CD14-positive monocyte (primary cell): ENCODE data around the gene PCGF5. TPM values are rescaled to one million over a fixed set of nuclear protein-coding genes. Genes with fewer than 3 reads are reported as not detected.
A peak's percentile ranks its signal among the peaks of the same experiment; 100 is the strongest.

Source experiments
- DNase-seq, 3 donors: peaks; one replicate each; pipeline ENCODE4 v3.0.0-alpha.2; 2011 to 2022
- H2AFZ ChIP-seq: 2 replicates; pipeline ENCODE4 v1.6.0; 2012; ENCODE audit warnings: mild to moderate bottlenecking, low read depth, low read length, inconsistent platforms; ENCODE audit not compliant: insufficient read depth, poor library complexity, severe bottlenecking
- H3K27ac ChIP-seq, 2 donors: 1 replicate in 1 of 2; 2 replicates in 1 of 2; pipeline ENCODE4 v1.5.1; 2012 to 2013; ENCODE audit warnings: low read length in 2 of 2, control low read depth in 1 of 2, inconsistent platforms in 1 of 2, low read depth in 1 of 2, mild to moderate bottlenecking in 1 of 2
- H3K27me3 ChIP-seq, 2 donors: one replicate each; pipeline versions ENCODE4 v1.6.0 to v1.6.1; 2011 to 2013; ENCODE audit warnings: low read length in 2 of 2; ENCODE audit not compliant: control insufficient read depth in 2 of 2, insufficient read depth in 2 of 2
- H3K36me3 ChIP-seq, 2 donors: replicated peaks in 1 of 2; 1 replicate in 1 of 2; 2 replicates in 1 of 2; pipeline versions ENCODE4 v1.5.1 to v1.6.1; 2012 to 2013; ENCODE audit warnings: low read length in 2 of 2, control low read depth in 1 of 2, inconsistent platforms in 1 of 2, mild to moderate bottlenecking in 1 of 2; ENCODE audit not compliant: insufficient read depth in 2 of 2, control insufficient read depth in 1 of 2
- H3K4me1 ChIP-seq, 2 donors: 1 replicate in 1 of 2; 2 replicates in 1 of 2; pipeline versions ENCODE4 v1.5.1 to v1.6.1; 2012 to 2013; ENCODE audit warnings: low read length in 2 of 2, control low read depth in 1 of 2, inconsistent platforms in 1 of 2, mild to moderate bottlenecking in 1 of 2, moderate library complexity in 1 of 2; ENCODE audit not compliant: insufficient read depth in 2 of 2, control insufficient read depth in 1 of 2
- H3K4me2 ChIP-seq: replicated peaks from 2 replicates; pipeline ENCODE3; 2012; ENCODE audit warnings: low read length, moderate library complexity, mild to moderate bottlenecking; ENCODE audit not compliant: poor library complexity, severe bottlenecking; ENCODE audit errors: extremely low read depth
- H3K4me3 ChIP-seq, 3 experiments: fragments of 200-600 bp in 1 of 3; sonication (generic) in 1 of 3; replicated peaks in 1 of 3; 1 replicate in 2 of 3; 2 replicates in 1 of 3; pipeline ENCODE4 v1.5.1; 2011 to 2013; ENCODE audit warnings: low read length in 3 of 3, mild to moderate bottlenecking in 3 of 3, control low read depth in 2 of 3, low read depth in 2 of 3, inconsistent platforms in 1 of 3, moderate library complexity in 1 of 3
- H3K79me2 ChIP-seq: 2 replicates; pipeline ENCODE4 v1.6.0; 2012; ENCODE audit warnings: mild to moderate bottlenecking, control low read depth, inconsistent platforms, low read length, moderate library complexity; ENCODE audit not compliant: insufficient read depth
- H3K9ac ChIP-seq: 2 replicates; pipeline ENCODE4 v1.6.0; 2017; ENCODE audit warnings: low read length, mild to moderate bottlenecking; ENCODE audit not compliant: insufficient read depth, poor library complexity, severe bottlenecking
- H3K9me3 ChIP-seq, 2 donors: replicated peaks in 1 of 2; 1 replicate in 1 of 2; 2 replicates in 1 of 2; pipeline versions ENCODE4 v1.5.1 to v1.6.1; 2012 to 2013; ENCODE audit warnings: low read length in 2 of 2, control low read depth in 1 of 2; ENCODE audit not compliant: control insufficient read depth in 1 of 2, insufficient read depth in 1 of 2
- H4K20me1 ChIP-seq: 2 replicates; pipeline ENCODE4 v1.6.0; 2012; ENCODE audit warnings: mild to moderate bottlenecking, low read length, control low read depth, moderate library complexity; ENCODE audit not compliant: insufficient read depth
- H3K27ac Mint-ChIP-seq, 7 donors: one replicate each; pipeline ENCODE4 v1.8.0; 2020; ENCODE audit warnings: mild to moderate bottlenecking in 7 of 7, mixed read lengths in 7 of 7, moderate library complexity in 6 of 7, inconsistent platforms in 2 of 7
- H3K27me3 Mint-ChIP-seq, 3 donors: one replicate each; pipeline ENCODE4 v1.8.0; 2021 to 2022; ENCODE audit warnings: low read depth in 3 of 3, mild to moderate bottlenecking in 3 of 3, mixed read lengths in 3 of 3, moderate library complexity in 3 of 3, inconsistent platforms in 1 of 3
- H3K36me3 Mint-ChIP-seq, 2 donors: one replicate each; pipeline ENCODE4 v1.8.0; 2020; ENCODE audit warnings: mixed read lengths in 2 of 2, inconsistent platforms in 1 of 2, mild to moderate bottlenecking in 1 of 2
- H3K4me1 Mint-ChIP-seq: one replicate; pipeline ENCODE4 v1.8.0; 2020; ENCODE audit warnings: mild to moderate bottlenecking, mixed read lengths
- H3K4me3 Mint-ChIP-seq, 2 donors: one replicate each; pipeline ENCODE4 v1.8.0; 2020; ENCODE audit warnings: mild to moderate bottlenecking in 2 of 2, mixed read lengths in 2 of 2, moderate library complexity in 1 of 2
- H3K9me3 Mint-ChIP-seq, 7 donors: one replicate each; pipeline ENCODE4 v1.8.0; 2020 to 2022; ENCODE audit warnings: mixed read lengths in 7 of 7, mild to moderate bottlenecking in 6 of 7, moderate library complexity in 6 of 7, inconsistent platforms in 2 of 7
- WGBS: methylation state at CpG from one replicate; pipeline ENCODE4 v1.1.5; 2013; ENCODE audit warnings: missing lambda C conversion rate; ENCODE audit not compliant: insufficient coverage; 5-methylcytosine and 5-hydroxymethylcytosine counted together
- intact Hi-C, 2 donors: fragments of 100-400 bp; cut with micrococcal nuclease; formaldehyde crosslinking; loops; one replicate each; pipeline versions ENCODE4 v1.15.0 to v1.15.1; 2023
- polyA plus RNA-seq, 3 donors: library from polyadenylated mRNA; depleted of rRNA in 1 of 3; unstranded in 2 of 3; stranded (reverse) in 1 of 3; fragments of 300-500 nt in 2 of 3; fragments of >200 nt in 1 of 3; fragmentation: Illumina TruSeq in 2 of 3; gene quantifications; 1 replicate in 2 of 3; 2 replicates in 1 of 3; pipeline ENCODE4 v1.2.3, GENCODE V29; 2012 to 2021
- TF ChIP-seq, protein P1 (sequence below): fragments of 200-600 bp; IDR thresholded peaks from one replicate; pipeline ENCODE4 v1.8.0; 2022; ENCODE audit warnings: antibody characterized with exemption, mild to moderate bottlenecking

Gene PCGF5
- polyA plus RNA-seq, 3 donors = 55.2 to 80.3 (median 58.7) TPM

DNA sequence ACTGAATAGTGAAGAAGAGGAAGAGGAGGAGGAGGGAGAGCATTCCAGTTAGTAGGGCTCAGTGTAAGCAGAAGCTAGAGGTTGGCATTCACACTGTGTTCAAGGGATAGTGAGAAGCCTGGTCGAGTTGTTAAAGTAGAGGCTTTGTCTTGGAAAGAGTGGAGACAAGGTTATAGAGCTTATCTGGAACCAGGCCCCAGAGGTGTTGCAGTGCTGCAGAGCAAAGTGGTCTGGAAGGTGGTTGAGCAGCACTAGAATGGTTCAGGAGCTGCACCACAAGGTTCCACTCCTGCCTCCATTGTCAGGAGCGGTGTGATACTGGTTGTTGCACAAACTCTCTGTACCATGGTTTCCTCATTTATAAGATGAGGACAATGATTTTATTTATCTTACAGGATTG, 8.8 kb upstream of the PCGF5 start:
- Mint-ChIP-seq H3K36me3 (no peaks in the 10 kb centered on the region), H3K27ac (peak overlapping the region in 1 of 7 donors; percentile 2), H3K4me3 (no peak overlapping the region), H3K9me3 (no peaks in the 10 kb centered on the region), H3K27me3 (peaks cover 0 to 7% (median 0%) of the 10 kb centered on the region in 3 donors), H3K4me1 (peaks cover 12% of the 10 kb centered on the region)
- intact Hi-C loops = no loop called here
- Histone ChIP-seq H3K4me1 (peaks cover 6 to 15% of the 10 kb centered on the region in 2 donors), H3K4me2 (no peak overlapping the region), H3K27me3 (peaks cover 0 to 3% of the 10 kb centered on the region in 2 donors), H3K79me2 (no peaks in the 10 kb centered on the region), H3K27ac (no peak overlapping the region), H3K9ac (no peak overlapping the region), H2AFZ (no peak overlapping the region), H3K9me3 (no peaks in the 10 kb centered on the region), H3K36me3 (no peaks in the 10 kb centered on the region), H3K4me3 (no peak overlapping the region), H4K20me1 (no peaks in the 10 kb centered on the region)
- TF ChIP-seq, protein P1, sequence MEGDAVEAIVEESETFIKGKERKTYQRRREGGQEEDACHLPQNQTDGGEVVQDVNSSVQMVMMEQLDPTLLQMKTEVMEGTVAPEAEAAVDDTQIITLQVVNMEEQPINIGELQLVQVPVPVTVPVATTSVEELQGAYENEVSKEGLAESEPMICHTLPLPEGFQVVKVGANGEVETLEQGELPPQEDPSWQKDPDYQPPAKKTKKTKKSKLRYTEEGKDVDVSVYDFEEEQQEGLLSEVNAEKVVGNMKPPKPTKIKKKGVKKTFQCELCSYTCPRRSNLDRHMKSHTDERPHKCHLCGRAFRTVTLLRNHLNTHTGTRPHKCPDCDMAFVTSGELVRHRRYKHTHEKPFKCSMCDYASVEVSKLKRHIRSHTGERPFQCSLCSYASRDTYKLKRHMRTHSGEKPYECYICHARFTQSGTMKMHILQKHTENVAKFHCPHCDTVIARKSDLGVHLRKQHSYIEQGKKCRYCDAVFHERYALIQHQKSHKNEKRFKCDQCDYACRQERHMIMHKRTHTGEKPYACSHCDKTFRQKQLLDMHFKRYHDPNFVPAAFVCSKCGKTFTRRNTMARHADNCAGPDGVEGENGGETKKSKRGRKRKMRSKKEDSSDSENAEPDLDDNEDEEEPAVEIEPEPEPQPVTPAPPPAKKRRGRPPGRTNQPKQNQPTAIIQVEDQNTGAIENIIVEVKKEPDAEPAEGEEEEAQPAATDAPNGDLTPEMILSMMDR = no peak
- no peak for DNase-seq
- WGBS = 90% methylated on average over 1 of the region's 2 CpGs

DNA sequence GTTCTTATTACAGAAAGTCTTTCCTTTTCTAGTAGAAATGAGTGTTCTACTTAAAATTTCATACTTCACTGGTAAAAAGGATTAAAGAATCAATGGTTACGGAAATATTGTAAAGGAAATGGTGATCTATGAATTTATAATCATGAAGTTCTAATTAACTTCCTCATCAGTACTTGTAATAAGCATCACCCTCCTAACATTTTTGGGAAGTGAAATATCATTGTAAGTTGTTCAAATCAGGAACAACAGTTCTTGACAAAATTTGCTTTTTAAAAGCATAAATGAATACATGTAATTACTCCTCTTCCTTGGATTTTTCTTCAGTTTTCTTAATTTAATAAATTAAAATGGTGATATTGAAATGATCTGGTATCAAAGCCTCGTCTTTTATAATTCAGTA, 5.6 kb upstream of the PCGF5 start:
- no peak overlapping the region for H3K9ac ChIP-seq
- intact Hi-C loops = no loop called here
- Mint-ChIP-seq H3K4me3 (no peak overlapping the region), H3K9me3 (no peaks in the 10 kb centered on the region), H3K27ac (peak overlapping the region in 3 of 7 donors; percentile 9 to 63 (median 47)), H3K4me1 (peaks cover 15% of the 10 kb centered on the region), H3K27me3 (peaks cover 0 to 11% (median 2%) of the 10 kb centered on the region in 3 donors), H3K36me3 (no peaks in the 10 kb centered on the region)
- peak; percentile 29 to 61 (median 46) for DNase-seq
- peaks cover 8 to 17% of the 10 kb centered on the region in 2 donors for H3K4me1 ChIP-seq
- H3K4me3 ChIP-seq = no peak overlapping the region
- no peak overlapping the region for H2AFZ ChIP-seq
- peaks cover 0 to 3% of the 10 kb centered on the region in 2 donors for H3K27me3 ChIP-seq
- H3K9me3 ChIP-seq = no peaks in the 10 kb centered on the region
- H3K4me2 ChIP-seq = no peak overlapping the region
- H3K36me3 ChIP-seq = no peaks in the 10 kb centered on the region
- no peaks in the 10 kb centered on the region for H4K20me1 ChIP-seq
- no peaks in the 10 kb centered on the region for H3K79me2 ChIP-seq
- peak overlapping the region in 1 of 2 donors; percentile 50 for H3K27ac ChIP-seq
- TF ChIP-seq, protein P1 = no peak
- no CpG with 5 or more reads among the region's 2 CpGs for WGBS
